ENCODE results near the gene CUEDC1.

DNA sequence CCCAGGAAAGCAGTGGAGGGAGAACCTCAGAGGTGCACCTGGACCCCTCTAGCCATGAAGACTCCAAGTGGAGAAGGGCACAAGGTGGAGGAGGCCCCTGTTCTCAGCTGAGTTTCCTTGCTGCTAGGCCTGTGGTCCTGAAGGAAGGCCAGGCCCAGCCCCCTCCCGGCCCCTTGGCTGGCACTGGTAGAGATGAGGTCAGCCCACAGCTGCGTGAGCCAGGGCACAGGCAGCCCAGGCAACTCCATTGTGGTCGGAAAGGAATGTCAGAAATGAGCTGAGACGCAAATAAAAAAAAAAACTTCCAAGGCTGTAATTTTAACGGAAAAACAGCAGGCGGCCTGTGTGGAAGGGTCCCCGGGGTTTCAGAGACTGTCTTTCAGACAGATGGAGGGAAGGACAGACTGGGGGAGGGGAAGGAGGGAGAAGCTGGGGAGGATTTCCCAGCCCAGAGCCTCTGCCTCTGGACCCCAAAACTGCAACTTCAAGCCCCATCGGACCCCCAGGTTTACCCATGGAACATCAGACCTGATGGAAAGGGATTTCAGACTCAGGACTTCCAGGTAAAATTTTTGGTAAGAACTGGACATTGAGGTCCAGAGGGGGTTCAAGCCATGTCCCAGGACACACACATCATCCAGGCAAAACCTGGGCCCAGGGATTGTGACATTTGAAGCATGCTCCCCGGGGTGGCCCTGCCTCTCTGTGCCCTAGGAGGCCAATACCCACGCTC lies 79.8 kb downstream of the CUEDC1 start:
- TF ChIP-seq, protein P1, sequence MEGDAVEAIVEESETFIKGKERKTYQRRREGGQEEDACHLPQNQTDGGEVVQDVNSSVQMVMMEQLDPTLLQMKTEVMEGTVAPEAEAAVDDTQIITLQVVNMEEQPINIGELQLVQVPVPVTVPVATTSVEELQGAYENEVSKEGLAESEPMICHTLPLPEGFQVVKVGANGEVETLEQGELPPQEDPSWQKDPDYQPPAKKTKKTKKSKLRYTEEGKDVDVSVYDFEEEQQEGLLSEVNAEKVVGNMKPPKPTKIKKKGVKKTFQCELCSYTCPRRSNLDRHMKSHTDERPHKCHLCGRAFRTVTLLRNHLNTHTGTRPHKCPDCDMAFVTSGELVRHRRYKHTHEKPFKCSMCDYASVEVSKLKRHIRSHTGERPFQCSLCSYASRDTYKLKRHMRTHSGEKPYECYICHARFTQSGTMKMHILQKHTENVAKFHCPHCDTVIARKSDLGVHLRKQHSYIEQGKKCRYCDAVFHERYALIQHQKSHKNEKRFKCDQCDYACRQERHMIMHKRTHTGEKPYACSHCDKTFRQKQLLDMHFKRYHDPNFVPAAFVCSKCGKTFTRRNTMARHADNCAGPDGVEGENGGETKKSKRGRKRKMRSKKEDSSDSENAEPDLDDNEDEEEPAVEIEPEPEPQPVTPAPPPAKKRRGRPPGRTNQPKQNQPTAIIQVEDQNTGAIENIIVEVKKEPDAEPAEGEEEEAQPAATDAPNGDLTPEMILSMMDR (IDR thresholded peaks at IDR 0.05) = peak in 3 of 4 experiments; percentile 64 to 77 (median 75)
- no peak for TF ChIP-seq POLR2A (IDR thresholded peaks at IDR 0.05)
